Measurements from ENCODE around the gene DLEC1. TPM values are rescaled to one million over a fixed set of nuclear protein-coding genes. Genes with fewer than 3 reads are reported as not detected.
"Not testable (repeated sequence)": the region's sequence is repeated elsewhere in the genome, so short reads cannot be mapped to it uniquely, and the experiment has no call there.

The DLEC1 gene
- polyA plus RNA-seq, 2 of the 4 experiments (the other 2 are of a cell fraction): 0.10 TPM; not detected in 1

GRCh38 chr3:38133557-38134405 is 94.8 kb downstream of the DLEC1 start:
- CTCF ChIA-PET: interaction anchor here (1.0 to 3.7 kb wide), 6 partner anchors 10 to 130 kb away, joined by 3 to 12 read pairs (median 4); no protein-coding TSS in a partner anchor
- POLR2A ChIA-PET: interaction anchor here (1.4 kb wide), 1 partner anchor 31 kb away, joined by 4 read pairs; the partner anchor contains the start of gene OXSR1
- 0 out of 3 replicates have a peak overlapping the region, but pooled peaks have one; percentile 9 for H3K4me2 ChIP-seq

DNA sequence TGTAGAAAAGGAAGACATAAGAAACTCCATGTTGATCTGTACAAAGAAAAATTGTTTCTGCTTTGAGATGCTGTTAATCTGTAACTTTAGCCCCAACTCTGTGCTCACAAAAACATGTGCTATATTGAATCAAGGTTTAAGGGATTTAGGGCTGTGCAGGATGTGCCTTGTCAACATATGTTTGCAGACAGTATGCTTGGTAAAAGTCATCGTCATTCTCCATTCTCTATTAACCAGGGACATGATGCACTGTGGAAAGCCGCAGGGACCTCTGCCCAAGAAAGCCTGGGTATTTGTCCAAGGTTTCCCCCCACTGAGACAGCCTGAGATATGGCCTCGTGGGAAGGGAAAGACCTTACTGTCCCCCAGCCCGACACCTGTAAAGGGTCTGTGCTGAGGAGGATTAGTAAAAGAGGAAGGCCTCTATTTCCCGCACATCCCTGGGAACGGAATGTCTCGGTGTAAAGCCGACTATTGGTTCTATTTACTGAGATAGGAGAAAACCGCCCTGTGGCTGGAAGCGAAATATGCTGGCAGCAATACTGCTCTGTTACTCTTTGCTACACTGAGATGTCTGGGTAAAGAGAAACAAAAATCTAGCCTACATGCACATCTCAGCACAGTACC is 95.6 kb downstream of the DLEC1 start:
- DNase-seq (ENCODE audit: low read depth in 1 of 2, low spot score in 1 of 2); H3K4me3 ChIP-seq; ATAC-seq; H3K9me3 ChIP-seq; FAIRE-seq; H3K27ac ChIP-seq; H3K4me2 ChIP-seq: not testable (repeated sequence)
- ChIA-PET CTCF (interaction anchor here (1.0 to 3.7 kb wide), 2 partner anchors 23 to 113 kb away, joined by 3 to 12 read pairs; no protein-coding TSS in a partner anchor), POLR2A (interaction anchor here (1.4 kb wide), 1 partner anchor 31 kb away, joined by 4 read pairs; the partner anchor contains the start of gene OXSR1)
- peaks cover 34% of the 10 kb centered on the region for H3K4me1 ChIP-seq
- 91% methylated on average over 10 of the region's 10 CpGs for WGBS (ENCODE audit: missing lambda C conversion rate)

More at GRCh38 chr3:38133557-38134405, 94.8 kb downstream of the DLEC1 start:
- FAIRE-seq (no peak), ATAC-seq (no peak), DNase-seq (ENCODE audit: low read depth in 1 of 2, low spot score in 1 of 2) (no peak)
- no peak for TF ChIP-seq MYC (IDR thresholded peaks at IDR 0.05; ENCODE audit: borderline replicate concordance, low read length)
- no peak for TF ChIP-seq PHF8 (IDR thresholded peaks at IDR 0.05; ENCODE audit: borderline replicate concordance, low read depth)
- TF ChIP-seq RAD21 (conservative IDR thresholded peaks at IDR 0.05 in 1 of 2, IDR thresholded peaks at IDR 0.05 in 1 of 2): no peak
- Histone ChIP-seq H3K4me3 (no peak overlapping the region), H3K4me1 (peaks cover 28% of the 10 kb centered on the region), H3K9me3 (no peaks in the 10 kb centered on the region), H3K27ac (0 out of 6 replicates have a peak overlapping the region, but pooled peaks of 1 of the 2 experiments have one; percentile 17)
- 83% methylated on average over 10 of the region's 10 CpGs for WGBS (ENCODE audit: missing lambda C conversion rate)

DNA sequence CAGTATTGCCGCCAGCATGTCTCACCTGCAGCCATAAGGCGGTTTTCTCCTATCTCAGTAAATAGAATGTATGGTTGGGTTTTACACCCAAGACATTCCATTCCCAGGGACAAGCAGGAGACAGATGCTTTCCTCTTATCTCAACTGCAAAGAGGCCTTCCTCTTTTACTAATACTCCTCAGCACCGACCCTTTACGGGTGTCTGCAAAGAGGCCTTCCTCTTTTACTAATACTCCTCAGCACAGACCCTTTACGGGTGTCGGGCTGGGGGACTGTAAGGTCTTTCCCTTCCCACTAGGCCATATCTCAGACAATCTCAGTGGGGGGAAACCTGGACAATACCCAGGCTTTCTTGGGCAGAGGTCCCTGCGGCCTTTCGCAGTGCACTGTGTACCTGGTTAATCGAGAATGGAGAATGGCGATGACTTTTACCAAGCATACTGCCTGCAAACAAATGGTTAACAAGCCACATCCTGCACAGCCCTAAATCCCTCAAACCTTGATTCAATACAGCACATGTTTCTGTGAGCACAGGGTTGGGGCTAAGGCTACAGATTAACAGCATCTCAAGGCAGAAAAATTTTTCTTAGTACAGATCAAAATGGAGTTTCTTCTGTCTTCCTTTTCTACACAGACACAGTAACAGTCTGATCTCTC is 96.7 kb downstream of the DLEC1 start:
- 93% methylated on average over 10 of the region's 10 CpGs for WGBS (ENCODE audit: missing lambda C conversion rate)
- peak overlapping the region; percentile 85 for H3K4me2 ChIP-seq
- not testable (repeated sequence) for ATAC-seq; DNase-seq (ENCODE audit: low read depth in 1 of 2, low spot score in 1 of 2); FAIRE-seq; H3K9me3 ChIP-seq
- peak overlapping the region; percentile 81 for H3K4me3 ChIP-seq
- ChIA-PET POLR2A (interaction anchor here (1.5 to 4.0 kb wide), 4 partner anchors 8 to 211 kb away, joined by 6 to 75 read pairs (median 8); partner anchors contain the start of genes OXSR1 and XYLB), CTCF (interaction anchor here (1.0 to 3.0 kb wide), 3 partner anchors 18 to 346 kb away, joined by 3 to 19 read pairs (median 9); partner anchors contain the start of gene OXSR1)
- peaks cover 36% of the 10 kb centered on the region for H3K4me1 ChIP-seq
- H3K27ac ChIP-seq: peak overlapping the region; percentile 76 to 92

DNA sequence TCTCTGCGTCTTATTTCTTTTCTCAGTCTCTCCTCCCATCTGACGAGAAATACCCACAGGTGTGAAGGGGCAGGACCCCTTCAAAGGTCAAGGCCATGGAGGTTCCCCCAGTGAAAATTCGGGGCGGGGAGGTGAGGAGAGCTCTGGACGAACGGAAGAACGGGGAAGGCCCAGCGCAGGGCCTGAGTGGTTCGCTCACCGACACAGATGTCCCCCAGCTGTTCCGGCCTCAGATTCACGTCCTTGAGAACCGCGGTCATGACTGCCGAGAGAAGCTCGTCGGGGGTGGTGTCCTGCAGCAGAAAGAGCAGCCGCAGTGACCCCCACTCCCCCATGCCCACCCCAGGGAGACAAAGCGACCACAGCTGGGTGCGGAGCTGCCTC is 97.4 kb downstream of the DLEC1 start:
- Histone ChIP-seq H3K27ac (peak overlapping the region; percentile 76 to 92), H3K4me1 (peaks cover 36% of the 10 kb centered on the region), H3K4me2 (peak overlapping the region; percentile 85), H3K4me3 (peak overlapping the region; percentile 81), H3K9me3 (no peaks in the 10 kb centered on the region)
- WGBS (ENCODE audit: missing lambda C conversion rate): 3% methylated on average over 11 of the region's 20 CpGs
- no peak for DNase-seq (ENCODE audit: low read depth in 1 of 2, low spot score in 1 of 2)
- ATAC-seq: no peak
- CTCF ChIA-PET: interaction anchor here (1.0 to 3.0 kb wide), 5 partner anchors 8 to 345 kb away, joined by 3 to 19 read pairs (median 4); partner anchors contain the start of gene OXSR1
- POLR2A ChIA-PET: interaction anchor here (0.8 to 4.0 kb wide), 8 partner anchors 8 to 319 kb away, joined by 4 to 75 read pairs (median 8); partner anchors contain the start of genes ACVR2B, OXSR1 and XYLB
- TF ChIP-seq ELK1 (IDR thresholded peaks at IDR 0.05; ENCODE audit: low read depth, low read length) (no peak), JUNB (IDR thresholded peaks at IDR 0.05) (no peak), POLR2A (IDR thresholded peaks at IDR 0.05; ENCODE audit: low read length) (no peak), TP53 (CRISPR knock-in tag; IDR thresholded peaks at IDR 0.05) (no peak), MYC (IDR thresholded peaks at IDR 0.05; ENCODE audit: borderline replicate concordance, low read length) (no peak), NFE2L2 (conservative IDR thresholded peaks at IDR 0.05; ENCODE audit: low read length) (no peak), NR3C1 (IDR thresholded peaks at IDR 0.05) (no peak), KDM1A (IDR thresholded peaks at IDR 0.05; ENCODE audit: low read depth) (no peak), FOXS1 (CRISPR knock-in tag; IDR thresholded peaks at IDR 0.05) (no peak), HDAC2 (IDR thresholded peaks at IDR 0.05) (no peak), CHD4 (IDR thresholded peaks at IDR 0.05; ENCODE audit: borderline replicate concordance) (no peak), HOXB13 (CRISPR knock-in tag; IDR thresholded peaks at IDR 0.05; ENCODE audit: low read depth) (no peak)
- TF ChIP-seq, protein P1, sequence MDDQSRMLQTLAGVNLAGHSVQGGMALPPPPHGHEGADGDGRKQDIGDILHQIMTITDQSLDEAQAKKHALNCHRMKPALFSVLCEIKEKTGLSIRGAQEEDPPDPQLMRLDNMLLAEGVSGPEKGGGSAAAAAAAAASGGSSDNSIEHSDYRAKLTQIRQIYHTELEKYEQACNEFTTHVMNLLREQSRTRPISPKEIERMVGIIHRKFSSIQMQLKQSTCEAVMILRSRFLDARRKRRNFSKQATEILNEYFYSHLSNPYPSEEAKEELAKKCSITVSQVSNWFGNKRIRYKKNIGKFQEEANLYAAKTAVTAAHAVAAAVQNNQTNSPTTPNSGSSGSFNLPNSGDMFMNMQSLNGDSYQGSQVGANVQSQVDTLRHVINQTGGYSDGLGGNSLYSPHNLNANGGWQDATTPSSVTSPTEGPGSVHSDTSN (IDR thresholded peaks at IDR 0.05): no peak
- TF ChIP-seq, protein P2, sequence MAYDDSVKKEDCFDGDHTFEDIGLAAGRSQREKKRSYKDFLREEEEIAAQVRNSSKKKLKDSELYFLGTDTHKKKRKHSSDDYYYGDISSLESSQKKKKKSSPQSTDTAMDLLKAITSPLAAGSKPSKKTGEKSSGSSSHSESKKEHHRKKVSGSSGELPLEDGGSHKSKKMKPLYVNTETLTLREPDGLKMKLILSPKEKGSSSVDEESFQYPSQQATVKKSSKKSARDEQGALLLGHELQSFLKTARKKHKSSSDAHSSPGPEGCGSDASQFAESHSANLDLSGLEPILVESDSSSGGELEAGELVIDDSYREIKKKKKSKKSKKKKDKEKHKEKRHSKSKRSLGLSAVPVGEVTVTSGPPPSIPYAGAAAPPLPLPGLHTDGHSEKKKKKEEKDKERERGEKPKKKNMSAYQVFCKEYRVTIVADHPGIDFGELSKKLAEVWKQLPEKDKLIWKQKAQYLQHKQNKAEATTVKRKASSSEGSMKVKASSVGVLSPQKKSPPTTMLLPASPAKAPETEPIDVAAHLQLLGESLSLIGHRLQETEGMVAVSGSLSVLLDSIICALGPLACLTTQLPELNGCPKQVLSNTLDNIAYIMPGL (CRISPR knock-in tag; IDR thresholded peaks at IDR 0.05; ENCODE audit: borderline replicate concordance): no peak
- FAIRE-seq: no peak

Measured in A549 (cell line).